ENCODE data around the gene ARHGAP5.

Gene ARHGAP5

DNA sequence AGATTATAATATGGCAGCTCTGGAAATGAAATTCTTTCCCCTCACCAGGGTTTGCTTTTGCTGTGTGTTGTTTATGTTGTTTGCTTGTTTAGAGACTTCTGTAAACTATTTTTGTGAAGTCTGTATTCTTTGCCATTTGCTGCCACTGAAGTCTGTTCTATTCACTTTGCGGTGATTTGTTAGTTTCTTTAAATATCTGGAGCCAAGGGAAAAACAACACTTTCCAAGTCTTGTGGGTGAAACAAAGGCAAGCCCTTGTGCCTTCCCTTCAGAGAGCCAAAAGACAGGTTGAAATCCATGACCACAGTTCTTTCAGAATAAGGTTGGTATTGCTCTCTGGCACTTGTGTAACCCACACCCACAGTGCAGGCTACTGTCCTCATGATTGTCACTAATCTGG, 65.2 kb downstream of the ARHGAP5 start:
- no peaks in the 10 kb centered on the region for H3K36me3 ChIP-seq (ENCODE audit: control insufficient read depth, insufficient read depth, low read length)
- TF ChIP-seq, protein P1, sequence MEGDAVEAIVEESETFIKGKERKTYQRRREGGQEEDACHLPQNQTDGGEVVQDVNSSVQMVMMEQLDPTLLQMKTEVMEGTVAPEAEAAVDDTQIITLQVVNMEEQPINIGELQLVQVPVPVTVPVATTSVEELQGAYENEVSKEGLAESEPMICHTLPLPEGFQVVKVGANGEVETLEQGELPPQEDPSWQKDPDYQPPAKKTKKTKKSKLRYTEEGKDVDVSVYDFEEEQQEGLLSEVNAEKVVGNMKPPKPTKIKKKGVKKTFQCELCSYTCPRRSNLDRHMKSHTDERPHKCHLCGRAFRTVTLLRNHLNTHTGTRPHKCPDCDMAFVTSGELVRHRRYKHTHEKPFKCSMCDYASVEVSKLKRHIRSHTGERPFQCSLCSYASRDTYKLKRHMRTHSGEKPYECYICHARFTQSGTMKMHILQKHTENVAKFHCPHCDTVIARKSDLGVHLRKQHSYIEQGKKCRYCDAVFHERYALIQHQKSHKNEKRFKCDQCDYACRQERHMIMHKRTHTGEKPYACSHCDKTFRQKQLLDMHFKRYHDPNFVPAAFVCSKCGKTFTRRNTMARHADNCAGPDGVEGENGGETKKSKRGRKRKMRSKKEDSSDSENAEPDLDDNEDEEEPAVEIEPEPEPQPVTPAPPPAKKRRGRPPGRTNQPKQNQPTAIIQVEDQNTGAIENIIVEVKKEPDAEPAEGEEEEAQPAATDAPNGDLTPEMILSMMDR (IDR thresholded peaks at IDR 0.05; ENCODE audit: insufficient read depth, low read length, poor library complexity, severe bottlenecking), result no peak
- H3K4me3 ChIP-seq (replicated peaks; ENCODE audit: low read depth, low read length), result no peak overlapping the region
- DNase-seq (ENCODE audit: extremely low read depth, insufficient read length), result no peak
- no peaks in the 10 kb centered on the region for H3K27me3 ChIP-seq (replicated peaks; ENCODE audit: control insufficient read depth, insufficient read depth, low read length)

DNA sequence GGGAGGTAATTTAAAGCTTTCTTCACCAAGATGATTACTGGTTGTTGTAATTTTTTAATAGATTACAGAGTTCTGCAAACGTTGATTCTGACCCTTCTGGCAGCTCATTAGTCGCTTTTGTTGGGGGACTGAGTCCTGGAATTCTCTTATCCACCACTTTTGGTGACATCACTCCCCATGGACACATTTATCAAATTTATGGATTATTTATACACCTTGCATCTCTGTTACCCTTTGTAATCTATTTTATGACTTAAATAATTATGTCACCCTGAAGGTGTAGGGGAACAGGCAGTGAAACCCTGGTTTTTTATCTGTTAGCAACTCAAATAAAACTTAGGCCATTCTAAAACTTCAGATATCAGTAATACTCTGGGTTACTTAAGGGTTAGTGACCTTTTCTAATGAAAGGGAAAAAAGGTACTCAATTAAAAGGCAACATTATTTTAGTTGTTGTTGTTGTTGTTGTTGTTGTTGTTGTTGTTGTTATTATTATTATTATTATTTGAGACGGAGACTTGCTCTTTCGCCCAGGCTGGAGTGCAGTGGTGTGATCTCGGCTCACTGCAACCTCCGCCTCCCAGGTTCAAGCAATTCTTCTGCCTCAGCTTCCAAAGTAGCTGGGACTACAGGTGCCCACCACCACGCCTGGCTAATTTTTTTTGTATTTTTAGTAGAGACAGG, 65.8 kb downstream of the ARHGAP5 start:
- TF ChIP-seq, protein P1 (IDR thresholded peaks at IDR 0.05; ENCODE audit: insufficient read depth, low read length, poor library complexity, severe bottlenecking), result no peak
- Histone ChIP-seq H3K4me3 (replicated peaks; ENCODE audit: low read depth, low read length) (no peak overlapping the region), H3K36me3 (ENCODE audit: control insufficient read depth, insufficient read depth, low read length) (no peaks in the 10 kb centered on the region), H3K27me3 (replicated peaks; ENCODE audit: control insufficient read depth, insufficient read depth, low read length) (no peaks in the 10 kb centered on the region)
- no peak for DNase-seq (ENCODE audit: extremely low read depth, insufficient read length)

DNA sequence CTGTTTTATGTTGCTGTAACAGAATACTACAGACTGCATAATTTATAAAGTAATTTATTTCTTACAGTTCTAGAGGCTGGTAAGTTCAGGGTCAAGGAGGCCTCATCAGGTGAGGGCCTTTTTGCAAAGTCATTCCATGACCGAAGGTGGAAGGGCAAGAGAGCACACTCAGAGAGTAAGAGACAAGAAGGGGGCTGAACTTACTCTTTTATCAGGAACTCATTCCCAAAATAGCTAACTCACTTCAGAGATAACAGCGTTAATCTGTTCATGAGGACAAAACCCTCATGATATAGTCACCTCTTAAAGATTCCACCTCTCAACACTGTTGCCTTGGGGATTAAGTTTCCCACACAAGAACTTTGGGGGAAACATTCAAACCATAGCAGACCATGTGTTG, 73.3 kb downstream of the ARHGAP5 start:
- no peaks in the 10 kb centered on the region for H3K27me3 ChIP-seq (replicated peaks; ENCODE audit: control insufficient read depth, insufficient read depth, low read length)
- H3K36me3 ChIP-seq (ENCODE audit: control insufficient read depth, insufficient read depth, low read length), result no peaks in the 10 kb centered on the region; the same call in 1 of the 2 replicates
- no peak overlapping the region for H3K4me3 ChIP-seq (replicated peaks; ENCODE audit: low read depth, low read length)
- no peak for DNase-seq (ENCODE audit: extremely low read depth, insufficient read length)
- TF ChIP-seq, protein P1 (IDR thresholded peaks at IDR 0.05; ENCODE audit: insufficient read depth, low read length, poor library complexity, severe bottlenecking), result no peak

DNA sequence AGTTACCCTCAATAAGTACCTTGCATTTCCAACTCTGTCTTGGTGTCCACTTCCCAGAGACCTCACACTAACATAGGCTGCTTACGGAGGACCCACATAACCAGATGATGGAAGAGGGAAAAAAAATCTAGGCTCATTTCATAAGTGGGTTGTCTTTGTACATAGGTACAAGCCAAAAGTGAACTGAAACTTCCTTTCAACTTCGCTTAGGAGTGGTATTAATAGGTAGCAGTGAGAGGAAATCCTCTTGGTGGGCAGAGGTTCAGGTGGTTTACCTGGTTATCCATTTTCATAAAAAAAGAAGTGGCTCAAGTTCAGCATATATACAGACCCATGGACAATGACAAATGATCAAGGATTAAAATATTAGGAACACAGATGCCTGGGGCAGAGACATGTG, 88.9 kb downstream of the ARHGAP5 start:
- TF ChIP-seq, protein P1 (IDR thresholded peaks at IDR 0.05; ENCODE audit: insufficient read depth, low read length, poor library complexity, severe bottlenecking), result no peak
- Histone ChIP-seq H3K27me3 (replicated peaks; ENCODE audit: control insufficient read depth, insufficient read depth, low read length) (no peaks in the 10 kb centered on the region), H3K4me3 (replicated peaks; ENCODE audit: low read depth, low read length) (no peak overlapping the region), H3K36me3 (ENCODE audit: control insufficient read depth, insufficient read depth, low read length) (no peaks in the 10 kb centered on the region)
- no peak for DNase-seq (ENCODE audit: extremely low read depth, insufficient read length)

DNA sequence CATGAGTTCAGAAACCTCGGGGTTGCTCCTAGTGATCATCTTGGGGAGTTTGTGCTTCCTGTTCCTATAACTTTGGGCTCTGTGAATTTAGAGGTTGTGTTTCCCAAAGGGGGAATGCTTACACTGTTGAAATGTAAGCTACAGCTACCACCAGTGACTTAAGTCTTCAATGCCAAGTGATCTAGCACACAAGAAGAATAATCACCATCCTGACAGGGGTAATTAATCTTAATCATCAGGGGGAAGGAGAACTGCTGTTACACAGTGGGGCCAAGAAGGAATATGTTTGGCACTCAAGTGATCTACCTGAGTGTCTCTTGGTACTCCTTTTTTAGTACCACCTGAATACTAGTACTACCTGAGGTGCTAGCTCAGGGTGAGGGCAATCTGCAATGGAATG, 89.8 kb downstream of the ARHGAP5 start:
- TF ChIP-seq, protein P1 (IDR thresholded peaks at IDR 0.05; ENCODE audit: insufficient read depth, low read length, poor library complexity, severe bottlenecking), result no peak
- H3K36me3 ChIP-seq (ENCODE audit: control insufficient read depth, insufficient read depth, low read length), result no peaks in the 10 kb centered on the region
- no peak overlapping the region for H3K4me3 ChIP-seq (replicated peaks; ENCODE audit: low read depth, low read length)
- no peak for DNase-seq (ENCODE audit: extremely low read depth, insufficient read length)
- H3K27me3 ChIP-seq (replicated peaks; ENCODE audit: control insufficient read depth, insufficient read depth, low read length), result no peaks in the 10 kb centered on the region

DNA sequence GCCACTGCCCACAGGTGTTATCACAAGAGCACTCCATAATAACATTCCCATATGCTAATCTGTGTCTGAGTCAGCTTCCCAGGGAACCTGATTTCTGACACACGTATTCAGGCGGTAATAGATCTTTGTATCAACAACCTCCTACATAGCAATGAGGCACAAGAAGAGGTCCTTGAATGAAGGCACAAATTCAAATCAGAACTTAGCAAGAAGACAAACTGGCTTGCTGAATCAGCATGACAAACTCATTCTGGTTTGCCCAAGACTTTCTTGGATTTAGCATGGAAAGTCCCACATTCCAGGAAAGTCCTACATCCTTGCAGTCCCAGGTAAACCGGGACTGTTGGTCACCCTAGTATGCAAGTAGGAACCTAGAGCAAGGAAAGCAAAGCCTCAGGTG, 90.8 kb downstream of the ARHGAP5 start:
- H3K27me3 ChIP-seq (replicated peaks; ENCODE audit: control insufficient read depth, insufficient read depth, low read length), result no peaks in the 10 kb centered on the region
- DNase-seq (ENCODE audit: extremely low read depth, insufficient read length), result no peak
- H3K4me3 ChIP-seq (replicated peaks; ENCODE audit: low read depth, low read length), result no peak overlapping the region
- no peaks in the 10 kb centered on the region for H3K36me3 ChIP-seq (ENCODE audit: control insufficient read depth, insufficient read depth, low read length)
- TF ChIP-seq, protein P1 (IDR thresholded peaks at IDR 0.05; ENCODE audit: insufficient read depth, low read length, poor library complexity, severe bottlenecking), result no peak
